SK-MEL-5 (cell line): ENCODE results near the gene IGFLR1. TPM values are rescaled to one million over a fixed set of nuclear protein-coding genes. Genes with fewer than 3 reads are reported as not detected.

Experiments
- DNase-seq: peaks from one replicate; pipeline ENCODE4 v3.0.0-alpha.2; 2016; ENCODE audit warnings: low read depth, low spot score
- in situ Hi-C: cut with HindIII; loops from 2 replicates; pipeline ENCODE4 v1.10.0; 2016; ENCODE audit warnings: low sequenced_read_pairs, high pct_unique_total_duplicates, low pct_unique_long_range_greater_than_20kb
- total RNA-seq: library from RNA; depleted of rRNA; stranded (reverse); fragments of >200 nt; shearing (Covaris generic); gene quantifications from 2 replicates; pipeline ENCODE4 v1.2.3, GENCODE V29; 2014

IGFLR1 gene
- total RNA-seq, 1 experiment from 2014 or later, result 1.5 TPM

- no peak for DNase-seq
- in situ Hi-C loops, result no loop called here
These were observed 18.6 kb upstream of the IGFLR1 start for GRCh38 chr19:35760711-35761349.

- in situ Hi-C loops, result no loop called here
- DNase-seq, result no peak
These were observed 17.4 kb upstream of the IGFLR1 start for GRCh38 chr19:35759697-35760096.

- DNase-seq, result peak; percentile 98
- in situ Hi-C loops, result no loop called here
These were observed 15.7 kb upstream of the IGFLR1 start, which contains the start of gene PROSER3 for GRCh38 chr19:35757749-35758608. TSS of gene PROSER3 (plus strand) at chr19:35758176. CDS start at chr19:35758216, 40 bp downstream.

- in situ Hi-C loops, result no loop called here
- DNase-seq, result peak; percentile 12
These were observed 15.0 kb upstream of the IGFLR1 start for GRCh38 chr19:35757231-35757748.

GRCh38 chr19:35756377-35757230 lies 14.4 kb upstream of the IGFLR1 start, which contains the start of gene HSPB6:
TSS of gene HSPB6 (minus strand) at chr19:35757029. CDS start at chr19:35757008, 21 bp downstream.
- in situ Hi-C loops, result no loop called here
- no peak for DNase-seq

- in situ Hi-C loops, result no loop called here
- no peak for DNase-seq
These were observed 13.5 kb upstream of the IGFLR1 start for GRCh38 chr19:35755550-35756376.

- DNase-seq, result no peak
- in situ Hi-C loops, result no loop called here
These were observed 12.9 kb upstream of the IGFLR1 start for GRCh38 chr19:35755131-35755549.

GRCh38 chr19:35754370-35755130 lies 12.3 kb upstream of the IGFLR1 start:
- no peak for DNase-seq
- in situ Hi-C loops, result no loop called here

- in situ Hi-C loops, result no loop called here
- no peak for DNase-seq
These were observed 11.6 kb upstream of the IGFLR1 start for GRCh38 chr19:35753634-35754369.

GRCh38 chr19:35752746-35753350 lies 10.6 kb upstream of the IGFLR1 start:
- no peak for DNase-seq
- in situ Hi-C loops, result no loop called here

- no peak for DNase-seq
- in situ Hi-C loops, result no loop called here
These were observed 9.8 kb upstream of the IGFLR1 start for GRCh38 chr19:35751839-35752745.

GRCh38 chr19:35750167-35750566 lies 7.9 kb upstream of the IGFLR1 start:
- in situ Hi-C loops, result no loop called here
- no peak for DNase-seq

GRCh38 chr19:35748106-35749020 lies 6.1 kb upstream of the IGFLR1 start, which contains the start of gene LIN37:
TSS of gene LIN37 (plus strand) at chr19:35748576. CDS start at chr19:35748725, 149 bp downstream.
- peak; percentile 99 for DNase-seq
- in situ Hi-C loops, result no loop called here
